Prostate gland (tissue), 2 donors: ENCODE measurements around the gene EIF3F. TPM values are rescaled to one million over a fixed set of nuclear protein-coding genes. Genes with fewer than 3 reads are reported as not detected.

ENCODE experiments used
- DNase-seq: peaks from one replicate; pipeline ENCODE4 v3.0.0-alpha.2; 2019; ENCODE audit warnings: low spot score
- H3K27ac ChIP-seq, 2 donors: fragments of 200-600 bp; sonication (generic); 2 replicates each; pipeline ENCODE4 v1.5.1; 2017 to 2019
- H3K27me3 ChIP-seq: fragments of 200-600 bp; sonication (generic); replicated peaks from 2 replicates; pipeline ENCODE4 v1.5.1; 2019; ENCODE audit not compliant: insufficient read depth
- H3K36me3 ChIP-seq, 2 donors: fragments of 200-600 bp; sonication (generic); 1 replicate in 1 of 2; 2 replicates in 1 of 2; pipeline versions ENCODE4 v1.5.1 to v1.8.1; 2017 to 2019
- H3K4me1 ChIP-seq: fragments of 200-600 bp; sonication (generic); replicated peaks from 2 replicates; pipeline ENCODE4 v1.5.1; 2019
- H3K4me3 ChIP-seq, 2 donors: fragments of 200-600 bp; sonication (generic); 2 replicates each; pipeline ENCODE4 v1.5.1; 2017 to 2019
- H3K9me3 ChIP-seq: fragments of 200-600 bp; sonication (generic); 2 replicates; pipeline ENCODE4 v1.5.1; 2017
- POLR2A ChIP-seq: fragments of 450-650 bp; IDR thresholded peaks from one replicate; pipeline ENCODE4 v1.6.1; 2016; ENCODE audit warnings: antibody characterized with exemption, mild to moderate bottlenecking
- POLR2AphosphoS5 ChIP-seq: sonication (generic); formaldehyde crosslinking; IDR thresholded peaks from one replicate; pipeline ENCODE4 v1.6.1; 2017; ENCODE audit warnings: antibody characterized with exemption
- WGBS: methylation state at CpG from one replicate; pipeline ENCODE4 v1.1.5; 2018; 5-methylcytosine and 5-hydroxymethylcytosine counted together
- intact Hi-C: fragments of 100-400 bp; cut with DNase I; formaldehyde crosslinking; loops from one replicate; pipeline ENCODE4 v1.14.2; 2022
- total RNA-seq, 2 donors: library from RNA; depleted of rRNA; stranded (reverse); fragments of >200 nt; gene quantifications; one replicate each; pipeline ENCODE4 v1.1.0, GENCODE V29; 2016
- TF ChIP-seq, protein P1 (sequence below), 4 experiments: fragments of 200-600 bp in 2 of 4; fragments of 450-650 bp in 2 of 4; sonication (generic) in 2 of 4; IDR thresholded peaks; 1 replicate in 3 of 4; 2 replicates in 1 of 4; pipeline ENCODE4 v1.5.1; 2016 to 2019; ENCODE audit warnings: antibody characterized with exemption in 4 of 4, mild to moderate bottlenecking in 2 of 4, moderate library complexity in 2 of 4

EIF3F gene, protein sequence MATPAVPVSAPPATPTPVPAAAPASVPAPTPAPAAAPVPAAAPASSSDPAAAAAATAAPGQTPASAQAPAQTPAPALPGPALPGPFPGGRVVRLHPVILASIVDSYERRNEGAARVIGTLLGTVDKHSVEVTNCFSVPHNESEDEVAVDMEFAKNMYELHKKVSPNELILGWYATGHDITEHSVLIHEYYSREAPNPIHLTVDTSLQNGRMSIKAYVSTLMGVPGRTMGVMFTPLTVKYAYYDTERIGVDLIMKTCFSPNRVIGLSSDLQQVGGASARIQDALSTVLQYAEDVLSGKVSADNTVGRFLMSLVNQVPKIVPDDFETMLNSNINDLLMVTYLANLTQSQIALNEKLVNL
- total RNA-seq, result 100 to 1,000 TPM; 321 to 473 TPM

DNA sequence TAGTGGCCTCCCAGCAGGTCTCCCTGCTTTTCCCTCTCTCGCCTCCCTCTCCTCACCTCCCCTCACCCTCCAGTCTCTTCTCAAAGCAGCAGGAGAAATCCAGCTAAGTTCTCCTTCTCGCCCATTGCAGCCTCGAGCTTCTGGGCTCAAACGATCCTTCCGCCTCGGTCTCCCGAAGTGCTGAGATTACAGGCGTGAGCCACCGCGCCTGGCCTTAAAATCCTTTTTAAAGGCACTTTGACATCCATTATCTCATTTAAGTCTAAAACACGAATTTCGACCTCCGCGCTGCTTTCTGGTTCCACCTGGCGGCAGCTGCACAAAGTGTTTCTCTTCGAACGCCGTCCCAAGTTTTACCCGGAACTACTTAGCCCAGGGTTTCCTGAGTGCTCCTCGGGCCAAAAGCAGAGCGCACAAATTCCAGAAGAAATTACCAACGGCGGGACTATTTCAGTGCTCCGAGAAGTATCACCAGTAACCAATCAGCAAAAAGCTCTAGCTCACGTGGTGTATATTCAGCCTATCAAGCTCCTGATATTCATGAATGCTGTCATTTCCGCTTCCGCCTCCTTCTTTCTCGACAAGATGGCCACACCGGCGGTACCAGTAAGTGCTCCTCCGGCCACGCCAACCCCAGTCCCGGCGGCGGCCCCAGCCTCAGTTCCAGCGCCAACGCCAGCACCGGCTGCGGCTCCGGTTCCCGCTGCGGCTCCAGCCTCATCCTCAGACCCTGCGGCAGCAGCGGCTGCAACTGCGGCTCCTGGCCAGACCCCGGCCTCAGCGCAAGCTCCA is at the start of gene EIF3F:
EIF3F (plus strand) TSS at position 570 of the 792 bp plus-strand sequence; CDS start at position 586, 16 bp downstream.
- Histone ChIP-seq H3K4me1 (peaks cover 13% of the 10 kb centered on the region), H3K36me3 (no peaks in the 10 kb centered on the region), H3K4me3 (peak within 1 kb of the TSS; percentile 72 to 78), H3K27ac (peak within 1 kb of the TSS; percentile 50 to 62), H3K9me3 (no peaks in the 10 kb centered on the region), H3K27me3 (no peaks in the 10 kb centered on the region)
- peak; percentile 97 for DNase-seq
- under 1% methylated on average over 42 of the region's 47 CpGs for WGBS
- intact Hi-C loops, result loop anchor here (2.0 kb wide), 1 partner anchor 94 kb away; no protein-coding TSS in a partner anchor
- TF ChIP-seq POLR2A (peak; percentile 34), POLR2AphosphoS5 (peak; percentile 97)
- TF ChIP-seq, protein P1, sequence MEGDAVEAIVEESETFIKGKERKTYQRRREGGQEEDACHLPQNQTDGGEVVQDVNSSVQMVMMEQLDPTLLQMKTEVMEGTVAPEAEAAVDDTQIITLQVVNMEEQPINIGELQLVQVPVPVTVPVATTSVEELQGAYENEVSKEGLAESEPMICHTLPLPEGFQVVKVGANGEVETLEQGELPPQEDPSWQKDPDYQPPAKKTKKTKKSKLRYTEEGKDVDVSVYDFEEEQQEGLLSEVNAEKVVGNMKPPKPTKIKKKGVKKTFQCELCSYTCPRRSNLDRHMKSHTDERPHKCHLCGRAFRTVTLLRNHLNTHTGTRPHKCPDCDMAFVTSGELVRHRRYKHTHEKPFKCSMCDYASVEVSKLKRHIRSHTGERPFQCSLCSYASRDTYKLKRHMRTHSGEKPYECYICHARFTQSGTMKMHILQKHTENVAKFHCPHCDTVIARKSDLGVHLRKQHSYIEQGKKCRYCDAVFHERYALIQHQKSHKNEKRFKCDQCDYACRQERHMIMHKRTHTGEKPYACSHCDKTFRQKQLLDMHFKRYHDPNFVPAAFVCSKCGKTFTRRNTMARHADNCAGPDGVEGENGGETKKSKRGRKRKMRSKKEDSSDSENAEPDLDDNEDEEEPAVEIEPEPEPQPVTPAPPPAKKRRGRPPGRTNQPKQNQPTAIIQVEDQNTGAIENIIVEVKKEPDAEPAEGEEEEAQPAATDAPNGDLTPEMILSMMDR (IDR thresholded peaks at IDR 0.05), result peak; percentile 72 to 97 (median 88)

DNA sequence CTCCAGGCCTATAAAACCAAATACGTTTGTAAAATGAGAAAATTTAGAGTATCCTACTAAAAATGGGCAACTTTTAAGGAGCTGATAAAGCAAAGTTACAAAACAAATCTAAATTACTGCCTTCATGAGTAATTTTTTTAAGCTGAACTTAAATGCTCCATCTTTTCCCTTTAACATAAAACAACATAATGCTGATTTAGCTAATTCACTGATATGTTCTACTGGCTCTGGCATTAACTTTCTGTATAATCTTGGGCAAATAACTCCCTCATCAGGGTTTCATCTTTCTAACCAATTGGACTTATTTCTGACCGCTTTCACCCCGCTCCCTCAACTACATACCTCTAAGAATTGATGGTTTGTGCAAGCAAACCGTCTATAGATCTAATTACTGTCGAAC is 46.0 kb upstream of the EIF3F start:
- H3K4me3 ChIP-seq, result no peak overlapping the region
- no peak overlapping the region for H3K27ac ChIP-seq
- H3K27me3 ChIP-seq, result no peaks in the 10 kb centered on the region
- intact Hi-C loops, result no loop called here
- TF ChIP-seq POLR2AphosphoS5, result no peak
- TF ChIP-seq, protein P1 (IDR thresholded peaks at IDR 0.05), result no peak
- no peak for TF ChIP-seq POLR2A
- H3K4me1 ChIP-seq, result no peaks in the 10 kb centered on the region
- H3K36me3 ChIP-seq, result no peaks in the 10 kb centered on the region
- H3K9me3 ChIP-seq, result no peaks in the 10 kb centered on the region
- 48% methylated on average over 5 of the region's 5 CpGs for WGBS
- DNase-seq, result no peak

DNA sequence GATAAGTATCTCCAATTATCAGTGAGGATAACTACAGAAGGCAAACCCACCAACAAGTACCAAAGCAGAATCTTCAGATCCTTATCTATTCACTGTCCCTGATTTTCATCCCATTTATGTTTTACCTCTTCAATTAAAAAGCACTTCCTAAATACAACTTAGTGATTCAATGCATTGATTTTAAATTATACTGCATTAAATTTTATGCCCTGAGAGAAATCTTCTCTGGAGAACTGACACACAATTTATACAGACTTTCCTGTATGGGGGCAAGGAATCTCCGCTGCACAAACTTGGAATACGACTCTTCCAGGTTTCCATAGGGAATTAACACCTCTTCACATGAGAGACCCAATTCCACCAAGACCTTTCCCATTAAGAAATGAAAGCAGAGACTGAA is 45.5 kb upstream of the EIF3F start, which contains the start of gene OR10A3:
OR10A3 (minus strand) TSS at position 101 of the 400 bp plus-strand sequence. CDS start 2,188 bp downstream, outside the sequence.
- Histone ChIP-seq H3K9me3 (no peaks in the 10 kb centered on the region), H3K27me3 (no peaks in the 10 kb centered on the region), H3K36me3 (no peaks in the 10 kb centered on the region), H3K4me3 (no peak within 1 kb of the TSS), H3K4me1 (no peaks in the 10 kb centered on the region), H3K27ac (no peak within 1 kb of the TSS)
- intact Hi-C loops, result no loop called here
- 91% methylated on average over 2 of the region's 2 CpGs for WGBS
- no peak for DNase-seq
- TF ChIP-seq POLR2AphosphoS5 (no peak), POLR2A (no peak)
- TF ChIP-seq, protein P1 (IDR thresholded peaks at IDR 0.05), result no peak

DNA sequence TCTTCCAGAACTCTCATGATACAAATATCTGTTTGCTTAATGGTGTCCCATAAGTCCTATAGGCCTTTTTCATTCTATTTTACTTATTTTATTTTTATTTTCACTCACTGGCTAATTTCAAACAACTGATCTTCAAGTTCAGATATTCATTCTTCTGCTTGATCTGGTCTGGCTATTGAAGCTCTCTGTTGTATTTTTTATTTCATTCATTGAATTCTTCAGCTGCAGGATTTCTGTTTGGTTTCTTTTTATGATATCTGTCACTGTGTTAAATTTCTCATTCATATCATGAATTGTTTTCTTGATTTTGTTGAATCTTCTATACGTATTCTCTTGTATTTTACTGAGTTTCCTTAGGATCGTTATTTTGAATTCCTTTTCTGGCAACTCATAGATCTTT is 43.0 kb upstream of the EIF3F start:
- Histone ChIP-seq H3K9me3 (no peaks in the 10 kb centered on the region), H3K36me3 (no peaks in the 10 kb centered on the region), H3K4me3 (no peak overlapping the region), H3K27ac (no peak overlapping the region), H3K27me3 (no peaks in the 10 kb centered on the region), H3K4me1 (no peaks in the 10 kb centered on the region)
- intact Hi-C loops, result no loop called here
- 88% methylated on average over 2 of the region's 2 CpGs for WGBS
- TF ChIP-seq POLR2A (no peak), POLR2AphosphoS5 (no peak)
- TF ChIP-seq, protein P1 (IDR thresholded peaks at IDR 0.05), result no peak
- DNase-seq, result no peak
